H9 (cell line): ENCODE measurements around the gene RPL5. TPM values are rescaled to one million over a fixed set of nuclear protein-coding genes. Genes with fewer than 3 reads are reported as not detected.

Experiments used
- DNase-seq: peaks from one replicate; pipeline ENCODE4 v3.0.0-alpha.2; 2017
- H2AFZ ChIP-seq: one replicate; pipeline ENCODE4 v1.6.1; 2013; ENCODE audit warnings: mild to moderate bottlenecking, low read length, control low read depth, moderate library complexity
- H2AK5ac ChIP-seq: 2 replicates; pipeline ENCODE4 v1.6.1; 2013; ENCODE audit warnings: low read length, control low read depth, mixed read lengths; ENCODE audit not compliant: insufficient read length
- H2BK120ac ChIP-seq: one replicate; pipeline ENCODE4 v1.6.1; 2013; ENCODE audit warnings: low read depth, mild to moderate bottlenecking, low read length, control low read depth, inconsistent platforms; ENCODE audit not compliant: poor library complexity, severe bottlenecking
- H2BK12ac ChIP-seq: 2 replicates; pipeline ENCODE4 v1.6.1; 2013; ENCODE audit warnings: low read length, control low read depth, mixed read lengths, low read depth; ENCODE audit not compliant: insufficient read length
- H2BK15ac ChIP-seq: 2 replicates; pipeline ENCODE4 v1.6.1; 2013; ENCODE audit warnings: low read depth, low read length, control low read depth
- H2BK20ac ChIP-seq: one replicate; pipeline ENCODE4 v1.6.1; 2013; ENCODE audit warnings: low read depth, mild to moderate bottlenecking, low read length, control low read depth, inconsistent platforms; ENCODE audit not compliant: poor library complexity, severe bottlenecking
- H2BK5ac ChIP-seq: 2 replicates; pipeline ENCODE4 v1.6.1; 2013; ENCODE audit warnings: low read length, control low read depth, mixed read lengths; ENCODE audit not compliant: insufficient read length
- H3K14ac ChIP-seq: 2 replicates; pipeline ENCODE4 v1.6.1; 2013; ENCODE audit warnings: low read length, control low read depth; ENCODE audit not compliant: insufficient read depth
- H3K18ac ChIP-seq: 2 replicates; pipeline ENCODE4 v1.6.1; 2013; ENCODE audit warnings: low read depth, mild to moderate bottlenecking, mixed read lengths, low read length, control low read depth; ENCODE audit not compliant: insufficient read length
- H3K23ac ChIP-seq: 2 replicates; pipeline ENCODE4 v1.6.1; 2013; ENCODE audit warnings: low read length, control low read depth, mixed read lengths, low read depth; ENCODE audit not compliant: insufficient read length
- H3K23me2 ChIP-seq: 2 replicates; pipeline ENCODE4 v1.6.1; 2013; ENCODE audit warnings: low read depth, mild to moderate bottlenecking, mixed read lengths, low read length, control low read depth; ENCODE audit not compliant: insufficient read length, poor library complexity, severe bottlenecking
- H3K27ac ChIP-seq: 2 replicates; pipeline ENCODE4 v1.5.1; 2013; ENCODE audit warnings: low read length, control low read depth, mixed read lengths, low read depth; ENCODE audit not compliant: insufficient read length
- H3K27me3 ChIP-seq: 2 replicates; pipeline ENCODE4 v1.6.1; 2013; ENCODE audit warnings: low read length, control low read depth, inconsistent platforms; ENCODE audit not compliant: insufficient read depth
- H3K4ac ChIP-seq: 2 replicates; pipeline ENCODE4 v1.6.1; 2013; ENCODE audit warnings: low read depth, mild to moderate bottlenecking, control low read depth, inconsistent platforms, low read length, moderate library complexity
- H3K4me1 ChIP-seq: 2 replicates; pipeline ENCODE4 v1.6.1; 2013; ENCODE audit warnings: low read length, control low read depth, inconsistent platforms; ENCODE audit not compliant: insufficient read depth
- H3K4me2 ChIP-seq: 2 replicates; pipeline ENCODE4 v1.6.1; 2013; ENCODE audit warnings: low read length, control low read depth, mixed read lengths; ENCODE audit not compliant: insufficient read length, insufficient read depth
- H3K56ac ChIP-seq: 2 replicates; pipeline ENCODE4 v1.6.1; 2013; ENCODE audit warnings: low read depth, mild to moderate bottlenecking, mixed read lengths, low read length, control low read depth; ENCODE audit not compliant: insufficient read length
- H3K79me1 ChIP-seq: 2 replicates; pipeline ENCODE4 v1.6.1; 2013; ENCODE audit warnings: low read depth, mild to moderate bottlenecking, moderate library complexity, low read length, control low read depth, inconsistent platforms; ENCODE audit not compliant: insufficient read depth, poor library complexity, severe bottlenecking
- H3K79me2 ChIP-seq: 2 replicates; pipeline ENCODE4 v1.6.1; 2013; ENCODE audit warnings: low read length, control low read depth, inconsistent platforms; ENCODE audit not compliant: insufficient read depth
- H3K9ac ChIP-seq: 2 replicates; pipeline ENCODE4 v1.6.1; 2013; ENCODE audit warnings: low read length, control low read depth, mixed read lengths; ENCODE audit not compliant: insufficient read length; ENCODE audit errors: extremely low read depth
- H3K9me3 ChIP-seq: one replicate; pipeline ENCODE4 v1.6.1; 2013; ENCODE audit warnings: low read depth, low read length, inconsistent platforms; ENCODE audit not compliant: control insufficient read depth
- H3T11ph ChIP-seq: one replicate; pipeline ENCODE4 v1.6.1; 2013; ENCODE audit warnings: mild to moderate bottlenecking, low read length, control low read depth, inconsistent platforms
- H4K20me1 ChIP-seq: one replicate; pipeline ENCODE4 v1.6.1; 2013; ENCODE audit not compliant: control insufficient read depth, insufficient read length, insufficient read depth
- H4K5ac ChIP-seq: 2 replicates; pipeline ENCODE4 v1.6.1; 2013; ENCODE audit warnings: low read depth, mild to moderate bottlenecking, mixed read lengths, low read length, control low read depth; ENCODE audit not compliant: insufficient read length
- H4K8ac ChIP-seq: replicated peaks from 2 replicates; pipeline ENCODE4 v1.6.1; 2013; ENCODE audit warnings: low read length, control low read depth, mixed read lengths, low read depth; ENCODE audit not compliant: insufficient read length
- H4K91ac ChIP-seq: 2 replicates; pipeline ENCODE4 v1.6.1; 2013; ENCODE audit warnings: low read depth, mild to moderate bottlenecking, moderate library complexity, mixed read lengths, low read length, control low read depth; ENCODE audit not compliant: insufficient read length
- H3K27ac Mint-ChIP-seq, 3 experiments: 2 replicates in 2 of 3; 3 replicates in 1 of 3; pipeline ENCODE4 v1.8.0; 2020 to 2021; ENCODE audit warnings: mixed read lengths in 3 of 3, mild to moderate bottlenecking in 1 of 3, moderate library complexity in 1 of 3
- H3K27me3 Mint-ChIP-seq: 2 replicates; pipeline ENCODE4 v1.8.0; 2021; ENCODE audit warnings: low read depth, mild to moderate bottlenecking, moderate library complexity, mixed read lengths
- H3K36me3 Mint-ChIP-seq, 3 experiments: 2 replicates in 2 of 3; 3 replicates in 1 of 3; pipeline ENCODE4 v1.8.0; 2020 to 2021; ENCODE audit warnings: low read depth in 3 of 3, mixed read lengths in 3 of 3; ENCODE audit not compliant: insufficient read depth in 1 of 3
- H3K4me1 Mint-ChIP-seq, 2 experiments: 2 replicates each; pipeline ENCODE4 v1.8.0; 2020; ENCODE audit warnings: mixed read lengths in 2 of 2
- H3K4me3 Mint-ChIP-seq, 2 experiments: 2 replicates in 1 of 2; 3 replicates in 1 of 2; pipeline ENCODE4 v1.8.0; 2020 to 2021; ENCODE audit warnings: mild to moderate bottlenecking in 2 of 2, mixed read lengths in 2 of 2, moderate library complexity in 1 of 2
- H3K9me3 Mint-ChIP-seq, 2 experiments: 2 replicates in 1 of 2; 3 replicates in 1 of 2; pipeline ENCODE4 v1.8.0; 2020; ENCODE audit warnings: mild to moderate bottlenecking in 2 of 2, mixed read lengths in 2 of 2, moderate library complexity in 1 of 2
- WGBS: extraction: QIAGEN DNeasy Blood & Tissue Kit; methylation state at CpG from one replicate; pipeline ENCODE4 v1.1.7; 2013; ENCODE audit warnings: missing lambda C conversion rate, low lambda C conversion rate, mixed read lengths; ENCODE audit not compliant: insufficient read length; ENCODE audit errors: extremely low coverage; 5-methylcytosine and 5-hydroxymethylcytosine counted together
- total RNA-seq: library from RNA; stranded (reverse); gene quantifications from 2 replicates; pipeline ENCODE4 v1.2.1, GENCODE V29; 2021
- TF ChIP-seq, protein P1 (sequence below): fragments of 200-600 bp; sonication (generic); conservative IDR thresholded peaks from 3 replicates; pipeline ENCODE4 v1.8.0; 2021; ENCODE audit warnings: antibody characterized with exemption, mild to moderate bottlenecking

RPL5 gene
- total RNA-seq, 1 experiment from 2014 or later: 1,608 TPM

DNA sequence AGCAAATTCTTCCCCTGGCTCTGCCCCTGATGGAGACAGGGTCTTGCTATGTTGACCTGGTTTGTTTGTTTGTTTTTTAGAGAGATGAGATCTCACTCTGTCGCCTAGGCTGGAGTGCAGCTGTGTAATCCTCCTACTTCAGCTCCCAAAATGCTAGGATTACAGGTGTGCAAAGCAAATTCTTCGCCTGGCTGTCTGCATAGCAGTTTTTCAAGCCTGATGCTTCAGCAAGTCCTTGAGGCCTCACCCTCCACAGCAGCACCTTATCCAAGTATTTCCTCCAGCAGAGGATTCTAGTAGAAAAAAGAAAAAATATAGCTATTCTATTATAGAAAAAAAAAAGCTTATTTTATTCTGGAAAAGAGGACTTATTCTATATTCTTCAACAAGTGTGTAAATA, 15.1 kb upstream of the RPL5 start:
- H3K4me3 Mint-ChIP-seq: no peak overlapping the region
- no peaks in the 10 kb centered on the region for H3K9me3 ChIP-seq
- TF ChIP-seq, protein P1, sequence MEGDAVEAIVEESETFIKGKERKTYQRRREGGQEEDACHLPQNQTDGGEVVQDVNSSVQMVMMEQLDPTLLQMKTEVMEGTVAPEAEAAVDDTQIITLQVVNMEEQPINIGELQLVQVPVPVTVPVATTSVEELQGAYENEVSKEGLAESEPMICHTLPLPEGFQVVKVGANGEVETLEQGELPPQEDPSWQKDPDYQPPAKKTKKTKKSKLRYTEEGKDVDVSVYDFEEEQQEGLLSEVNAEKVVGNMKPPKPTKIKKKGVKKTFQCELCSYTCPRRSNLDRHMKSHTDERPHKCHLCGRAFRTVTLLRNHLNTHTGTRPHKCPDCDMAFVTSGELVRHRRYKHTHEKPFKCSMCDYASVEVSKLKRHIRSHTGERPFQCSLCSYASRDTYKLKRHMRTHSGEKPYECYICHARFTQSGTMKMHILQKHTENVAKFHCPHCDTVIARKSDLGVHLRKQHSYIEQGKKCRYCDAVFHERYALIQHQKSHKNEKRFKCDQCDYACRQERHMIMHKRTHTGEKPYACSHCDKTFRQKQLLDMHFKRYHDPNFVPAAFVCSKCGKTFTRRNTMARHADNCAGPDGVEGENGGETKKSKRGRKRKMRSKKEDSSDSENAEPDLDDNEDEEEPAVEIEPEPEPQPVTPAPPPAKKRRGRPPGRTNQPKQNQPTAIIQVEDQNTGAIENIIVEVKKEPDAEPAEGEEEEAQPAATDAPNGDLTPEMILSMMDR: no peak
- no peak overlapping the region for H3K4ac ChIP-seq
- no peak overlapping the region for H3K9ac ChIP-seq
- H3K27me3 Mint-ChIP-seq: no peaks in the 10 kb centered on the region
- no peaks in the 10 kb centered on the region for H3K4me1 ChIP-seq
- no peak overlapping the region for H2AK5ac ChIP-seq
- no peak overlapping the region for H2BK12ac ChIP-seq
- H2AFZ ChIP-seq: no peak overlapping the region
- H3K23ac ChIP-seq: no peak overlapping the region
- H3K14ac ChIP-seq: no peak overlapping the region
- H3K4me2 ChIP-seq: no peak overlapping the region
- no peak overlapping the region for H3K18ac ChIP-seq
- H3K56ac ChIP-seq: no peak overlapping the region
- no peak overlapping the region for H2BK20ac ChIP-seq
- H4K8ac ChIP-seq: no peak overlapping the region
- H3K79me1 ChIP-seq: no peaks in the 10 kb centered on the region
- no peak overlapping the region for H4K5ac ChIP-seq
- no peaks in the 10 kb centered on the region for H3K79me2 ChIP-seq
- no peak overlapping the region for H2BK15ac ChIP-seq
- no CpG with 5 or more reads among the region's 2 CpGs for WGBS
- no peak overlapping the region for H3T11ph ChIP-seq
- no peaks in the 10 kb centered on the region for H3K9me3 Mint-ChIP-seq
- H4K91ac ChIP-seq: no peak overlapping the region
- H3K23me2 ChIP-seq: no peaks in the 10 kb centered on the region
- no peaks in the 10 kb centered on the region for H3K4me1 Mint-ChIP-seq
- no peaks in the 10 kb centered on the region for H4K20me1 ChIP-seq
- no peak overlapping the region for H2BK120ac ChIP-seq
- no peak for DNase-seq
- H3K27me3 ChIP-seq: no peaks in the 10 kb centered on the region
- H3K27ac ChIP-seq: no peak overlapping the region
- H2BK5ac ChIP-seq: no peak overlapping the region
- H3K36me3 Mint-ChIP-seq: no peaks in the 10 kb centered on the region
- H3K27ac Mint-ChIP-seq: no peak overlapping the region; a peak in 2 of 7 replicates
